GM18519 (cell line): ENCODE measurements around the gene SPATA17.
"Not testable (repeated sequence)": the region's sequence is repeated elsewhere in the genome, so short reads cannot be mapped to it uniquely, and the experiment has no call there.

Experiments
- ATAC-seq: cut with Tn5 transposase; IDR thresholded peaks from one replicate; pipeline ENCODE4 v1.9.1; 2021; ENCODE audit warnings: mild to moderate bottlenecking, moderate library complexity; ENCODE audit not compliant: unreplicated experiment, low FRiP score

SPATA17 gene

DNA sequence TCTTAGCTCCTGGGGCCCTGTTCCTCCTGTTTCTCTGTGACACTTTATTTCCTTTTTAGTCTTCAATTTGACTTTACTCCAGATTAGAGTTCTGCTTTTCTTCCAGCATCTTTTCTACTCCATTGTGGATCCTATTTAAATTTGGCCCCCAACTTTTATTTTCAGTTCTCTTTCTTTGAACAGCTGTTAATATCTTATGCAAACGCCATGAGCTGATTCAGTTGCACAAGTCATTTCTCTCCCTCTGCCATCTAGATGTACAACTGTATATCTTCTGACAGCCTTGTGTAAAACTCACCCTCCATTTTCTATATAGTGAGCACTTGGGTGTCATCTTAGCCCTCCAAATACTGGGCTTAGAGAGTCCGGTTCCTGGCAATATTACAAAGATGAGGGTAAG is 42.2 kb downstream of the SPATA17 start:
- no peak for ATAC-seq

DNA sequence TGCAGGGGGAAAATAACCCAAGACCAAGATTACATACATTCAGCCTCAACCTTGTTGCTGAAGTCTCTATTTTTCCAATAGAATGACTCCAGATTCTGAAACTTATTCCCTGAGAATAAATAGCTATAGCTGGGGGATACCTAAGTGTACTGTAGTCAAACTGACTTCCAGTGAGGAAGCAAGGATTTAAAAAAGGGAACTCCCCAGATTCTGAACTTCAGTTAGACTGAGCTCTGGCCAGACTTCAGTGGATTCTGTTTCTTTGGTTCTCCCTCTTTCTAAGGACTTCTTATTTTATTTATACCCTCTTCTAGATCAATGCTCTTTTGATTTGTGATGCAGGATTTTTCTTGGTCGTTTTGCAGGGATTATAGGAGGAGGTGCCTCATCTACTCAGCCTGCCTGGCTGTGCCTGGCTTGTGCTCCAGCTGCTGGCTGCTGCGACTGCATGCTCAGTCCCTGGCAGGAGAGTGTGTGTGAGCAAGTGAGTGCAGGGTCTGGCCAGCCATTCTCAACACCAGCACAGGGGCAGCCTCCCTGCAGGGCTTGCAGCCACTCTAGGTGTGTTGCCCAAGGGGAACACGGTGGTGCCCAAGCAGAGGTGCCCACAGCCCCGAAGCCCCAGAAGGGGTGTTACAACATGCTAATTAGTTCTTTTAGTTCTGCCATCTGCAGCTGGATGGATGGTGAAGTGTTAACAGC is 43.0 kb downstream of the SPATA17 start:
- ATAC-seq: no peak

DNA sequence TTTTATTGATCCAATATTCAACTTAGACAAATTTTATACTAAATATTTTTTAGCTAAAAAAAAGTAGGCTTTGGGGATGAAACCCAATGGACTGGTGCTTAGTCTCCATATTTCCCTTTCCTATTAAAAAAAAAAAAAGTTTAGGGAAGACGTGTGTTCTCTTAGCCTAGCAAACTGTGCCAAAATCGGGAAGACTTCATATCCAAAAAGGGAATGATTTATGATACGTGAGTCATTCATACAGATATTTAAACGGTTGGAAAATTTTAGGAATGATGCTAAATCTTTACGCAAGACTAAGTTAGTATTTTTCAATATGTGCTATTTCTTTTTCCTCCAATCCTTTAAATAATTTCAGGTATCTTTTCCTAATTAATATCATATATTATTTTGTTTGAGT is 50.7 kb downstream of the SPATA17 start:
- no peak for ATAC-seq

DNA sequence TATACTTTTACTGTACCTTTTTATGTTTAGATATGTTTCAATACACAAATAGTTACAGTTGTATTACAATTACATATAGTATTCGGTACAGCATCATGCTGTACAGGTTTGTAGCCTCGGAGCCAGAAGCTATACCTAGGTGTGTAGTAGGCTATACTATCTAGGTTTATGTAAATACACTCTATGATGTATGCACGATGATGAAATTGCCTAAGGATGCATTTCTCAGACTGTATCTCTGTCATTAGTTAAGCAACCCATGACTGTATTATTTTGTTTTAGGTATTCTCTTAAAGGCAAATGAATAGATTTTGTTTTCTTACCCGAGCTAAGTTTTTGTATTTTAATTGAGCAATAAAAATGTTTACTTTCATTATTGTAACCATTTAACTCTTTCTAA is 56.4 kb downstream of the SPATA17 start:
- no peak for ATAC-seq

DNA sequence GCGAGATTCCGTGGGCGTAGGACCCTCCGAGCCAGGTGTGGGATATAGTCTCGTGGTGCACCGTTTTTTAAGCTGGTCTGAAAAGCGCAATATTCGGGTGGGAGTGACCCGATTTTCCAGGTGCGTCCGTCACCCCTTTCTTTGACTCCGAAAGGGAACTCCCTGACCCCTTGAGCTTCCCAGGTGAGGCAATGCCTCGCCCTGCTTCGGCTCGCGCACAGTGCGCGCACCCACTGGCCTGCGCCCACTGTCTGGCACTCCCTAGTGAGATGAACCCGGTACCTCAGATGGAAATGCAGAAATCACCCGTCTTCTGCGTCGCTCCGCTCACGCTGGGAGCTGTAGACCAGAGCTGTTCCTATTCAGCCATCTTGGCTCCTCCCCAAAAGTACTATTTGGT is 65.0 kb downstream of the SPATA17 start:
- ATAC-seq: not testable (repeated sequence)

DNA sequence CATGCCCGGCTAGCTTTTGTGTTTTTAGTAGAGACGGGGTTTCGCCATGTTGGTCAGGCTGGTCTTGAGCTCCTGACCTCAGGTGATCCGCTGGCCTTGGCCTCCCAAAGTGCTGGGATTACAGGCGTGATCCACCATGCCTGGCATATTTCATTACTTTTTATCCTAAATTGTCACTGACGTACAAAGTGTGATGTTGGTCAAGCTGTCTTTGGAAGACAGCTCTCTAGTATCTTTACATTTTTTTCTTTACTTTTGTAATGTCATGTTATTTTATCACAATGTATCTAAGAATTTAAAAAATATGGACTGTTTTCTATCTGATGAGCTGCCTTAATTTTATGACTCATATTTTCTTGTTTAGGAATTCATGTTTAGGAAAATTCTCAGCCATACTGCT is 72.2 kb downstream of the SPATA17 start:
- ATAC-seq: no peak

DNA sequence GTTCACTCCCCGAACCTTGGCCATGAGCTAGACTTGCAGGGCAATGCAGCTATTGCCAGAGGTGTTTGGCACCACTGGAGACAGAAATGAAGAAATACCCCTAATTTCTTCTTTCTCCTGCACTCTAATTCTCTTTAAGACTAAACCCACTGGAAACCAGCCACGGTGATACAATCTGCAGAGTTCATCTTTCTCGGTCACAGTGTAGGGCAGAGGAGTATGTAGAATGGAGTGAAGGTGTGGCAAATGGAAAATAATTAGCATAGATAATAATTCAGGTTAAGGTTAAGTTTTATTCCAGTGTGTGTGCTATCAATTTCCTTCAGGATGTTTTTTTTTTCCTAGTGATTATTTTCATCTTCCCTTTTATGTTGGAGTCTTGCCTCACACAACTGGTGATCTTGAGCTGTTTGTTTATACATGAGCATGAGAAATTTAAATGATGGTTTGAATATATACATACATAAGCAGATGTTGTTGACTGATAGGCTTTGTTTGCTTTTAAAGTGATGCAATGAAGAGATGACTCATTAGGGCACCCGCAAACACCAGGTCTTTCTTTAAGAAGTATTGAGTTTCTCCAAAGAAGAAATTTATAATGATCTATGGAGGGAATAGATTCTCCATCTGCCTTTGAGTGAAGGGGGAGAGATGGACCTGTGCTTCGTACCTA is 81.9 kb downstream of the SPATA17 start:
- ATAC-seq: no peak

DNA sequence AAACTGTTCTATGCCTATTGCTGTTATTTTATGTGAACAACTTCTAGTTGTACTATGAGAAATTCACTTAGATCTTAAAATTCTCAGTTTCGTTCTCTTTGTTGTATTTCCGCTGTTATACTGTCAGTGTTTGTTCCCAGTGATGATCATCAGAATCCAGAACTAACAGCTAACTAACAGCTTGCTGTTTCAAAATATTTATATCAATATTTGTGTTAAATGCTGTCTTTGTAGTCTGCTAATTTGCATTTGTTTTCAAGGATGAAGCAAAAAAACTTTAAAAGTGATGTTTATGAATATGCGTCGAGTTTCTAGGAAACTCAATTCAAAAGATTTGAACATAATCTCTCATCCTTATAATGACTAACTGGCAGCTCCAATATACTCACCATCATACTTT is 84.5 kb downstream of the SPATA17 start:
- ATAC-seq: no peak

DNA sequence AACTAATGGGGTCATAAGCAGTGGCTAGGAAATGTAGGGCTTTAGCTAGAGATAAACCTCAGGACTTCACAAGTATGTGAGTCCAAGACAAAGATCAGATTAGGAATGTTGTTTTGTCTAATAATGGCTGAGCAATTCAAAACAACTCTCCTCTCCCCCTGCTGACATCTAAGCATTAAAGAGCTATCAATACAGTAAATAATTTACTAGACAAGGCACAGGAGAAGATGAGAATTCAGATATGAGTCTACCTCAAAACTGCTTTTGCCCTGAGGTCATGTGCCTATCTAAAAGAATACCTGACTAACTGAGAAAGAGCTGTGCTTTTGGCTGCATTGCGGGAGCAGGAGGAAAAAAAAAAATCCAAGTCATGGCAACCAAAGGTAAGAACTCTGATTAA is 86.8 kb downstream of the SPATA17 start:
- no peak for ATAC-seq

DNA sequence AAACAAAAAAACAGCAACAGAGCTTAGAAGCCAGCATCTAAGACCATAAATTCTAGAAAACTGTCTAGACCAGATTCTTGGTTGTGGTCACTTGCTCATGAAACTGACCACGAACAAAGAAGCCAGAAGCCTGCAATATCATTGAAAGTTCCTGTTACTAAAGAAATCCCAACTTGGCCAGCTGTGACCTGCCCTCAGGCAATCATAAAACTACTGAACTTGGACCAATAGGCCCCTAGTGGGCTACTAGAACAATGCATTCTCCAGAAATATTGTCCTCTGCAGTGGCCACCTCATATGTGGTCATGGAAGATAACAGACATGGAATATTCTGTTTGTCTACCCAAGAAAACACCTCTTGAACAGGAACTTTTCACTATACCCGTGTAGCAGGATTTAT is 87.7 kb downstream of the SPATA17 start:
- no peak for ATAC-seq

DNA sequence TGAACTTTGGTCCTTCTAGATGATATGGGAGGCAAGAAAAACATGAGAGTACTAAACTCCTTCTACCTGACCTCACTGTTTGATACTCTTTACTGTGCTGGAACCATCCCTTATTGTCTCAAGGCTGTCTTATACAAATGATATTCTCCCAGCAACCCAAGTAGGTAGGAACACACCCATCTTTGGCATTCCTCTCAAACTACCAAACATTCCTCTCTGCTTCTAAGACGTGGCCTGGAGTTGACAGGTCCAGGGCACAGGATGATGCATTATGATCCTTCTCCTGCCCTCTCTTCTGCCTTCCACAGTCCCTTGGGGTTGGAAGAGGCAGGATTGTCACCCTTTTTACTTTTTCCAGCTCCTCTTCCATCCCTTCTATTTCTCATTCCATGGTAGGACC is 90.5 kb downstream of the SPATA17 start:
- no peak for ATAC-seq

DNA sequence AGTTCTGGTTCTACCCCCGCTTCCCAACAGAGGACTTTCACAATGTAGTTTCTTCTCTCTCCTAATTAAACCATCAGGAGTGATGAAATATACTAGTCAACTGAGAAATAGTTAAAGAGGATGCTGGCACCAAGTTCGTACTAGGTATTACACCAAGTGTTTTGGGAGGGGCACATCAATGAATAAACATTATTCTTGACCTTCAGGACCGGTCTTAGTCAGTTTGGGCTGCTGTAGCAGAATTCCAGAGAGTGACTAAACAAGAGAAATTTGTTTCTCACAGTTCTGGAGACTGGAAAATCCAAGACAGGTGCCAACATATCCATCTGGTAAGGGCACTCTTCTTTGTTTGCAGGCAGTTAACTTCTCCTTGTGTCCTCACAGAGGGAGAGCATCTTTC is 103.8 kb downstream of the SPATA17 start:
- ATAC-seq: no peak

DNA sequence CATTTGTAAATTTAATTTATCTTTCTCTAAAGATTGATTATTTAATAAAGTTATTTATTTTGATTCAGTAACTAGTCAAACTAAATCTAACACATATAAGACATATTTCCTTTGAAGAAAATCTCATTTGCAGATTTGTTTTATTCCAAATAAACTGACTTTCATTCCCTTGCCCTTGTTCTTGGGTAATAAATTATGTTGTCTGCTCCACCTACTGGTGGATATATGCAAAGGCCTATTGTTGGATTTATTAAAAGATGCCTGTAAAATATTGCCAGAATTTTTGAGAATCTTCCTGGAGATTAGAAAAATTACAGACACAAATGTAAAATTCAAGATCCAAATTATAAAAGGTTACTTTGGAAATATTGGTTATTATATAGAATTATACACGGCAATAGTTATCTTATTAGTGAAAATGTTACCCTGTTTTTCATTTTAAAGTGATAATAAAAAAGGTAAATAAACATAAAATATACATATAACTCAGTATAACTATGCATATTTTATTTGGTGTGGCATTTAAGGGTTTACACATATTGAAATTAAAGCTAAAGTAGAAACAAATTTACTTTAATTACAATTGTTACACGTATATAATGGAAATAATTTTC is 116.1 kb downstream of the SPATA17 start:
- ATAC-seq: no peak

DNA sequence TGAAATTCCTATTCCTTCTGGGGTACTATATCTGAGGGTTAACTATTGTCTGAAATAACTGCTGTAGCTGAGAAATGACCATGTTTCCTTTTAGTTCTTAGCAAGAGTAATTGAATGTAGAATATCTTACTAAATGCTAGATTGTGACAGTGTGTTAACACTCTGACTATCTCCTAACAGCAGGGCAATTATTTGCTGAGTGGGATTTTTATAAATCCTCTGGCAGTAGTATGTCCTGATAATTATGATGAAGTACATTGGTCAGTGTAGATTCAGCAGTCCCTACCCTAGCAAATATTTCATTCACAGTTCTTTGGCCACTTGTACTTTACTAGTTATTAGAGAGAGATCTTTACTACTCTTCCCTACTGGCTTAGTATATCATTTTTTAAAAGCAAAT is 138.6 kb downstream of the SPATA17 start:
- ATAC-seq: no peak

DNA sequence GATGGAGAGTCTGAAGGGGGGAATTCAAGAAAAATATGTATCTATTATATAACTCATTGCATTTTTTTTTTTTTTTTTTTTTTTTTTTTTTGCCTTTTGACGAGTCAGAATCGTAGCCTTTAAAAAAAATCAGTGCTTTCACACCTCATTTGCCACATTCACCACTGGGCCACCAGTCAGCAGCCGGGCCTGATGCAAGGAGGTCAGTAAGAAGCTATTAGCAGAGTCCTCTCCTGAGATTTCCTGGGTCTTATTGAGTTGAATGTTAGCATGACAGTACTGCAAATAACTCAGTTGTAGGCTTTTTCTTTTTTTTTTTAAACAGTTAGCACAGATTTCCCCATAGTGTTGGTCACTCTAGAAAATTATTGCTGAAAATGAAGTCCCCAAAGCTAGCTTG is 139.8 kb downstream of the SPATA17 start:
- no peak for ATAC-seq

DNA sequence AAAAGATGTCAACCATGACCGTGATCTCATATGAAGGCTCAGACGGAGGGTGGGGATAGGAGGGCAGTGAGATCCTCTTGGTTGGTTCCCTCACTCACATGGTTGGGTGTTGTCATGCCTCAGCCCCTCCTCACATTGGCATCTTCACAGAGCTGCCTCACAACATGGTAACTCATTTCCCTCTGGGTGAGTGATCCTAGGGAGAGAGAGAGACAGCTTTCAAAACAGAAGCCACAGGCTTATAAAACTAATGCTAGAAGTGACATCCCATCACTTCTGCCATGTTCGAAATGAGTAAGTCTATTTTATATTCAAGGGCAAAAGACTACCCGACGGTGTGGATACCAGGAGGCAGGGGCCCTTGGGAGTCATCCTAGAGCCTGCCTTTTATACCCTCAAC is 145.5 kb downstream of the SPATA17 start:
- no peak for ATAC-seq

DNA sequence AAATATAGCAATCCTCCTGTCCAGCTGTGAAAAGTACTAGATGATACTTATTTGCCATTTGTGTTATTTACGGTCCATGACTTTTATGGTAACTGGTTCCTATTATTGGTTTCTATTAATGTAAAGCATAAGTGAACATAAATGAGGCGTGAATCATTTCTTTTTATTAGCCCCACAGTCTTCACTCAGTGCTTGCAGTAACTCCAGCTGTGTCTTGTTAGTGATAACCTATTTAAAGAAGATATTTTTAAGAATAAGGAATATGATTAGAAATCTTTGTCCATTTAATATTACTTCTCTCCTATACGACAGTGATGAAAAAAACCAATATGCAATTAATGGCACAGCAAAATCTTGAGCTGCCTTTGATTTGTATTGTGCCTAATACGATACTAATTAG is 149.9 kb downstream of the SPATA17 start:
- no peak for ATAC-seq

DNA sequence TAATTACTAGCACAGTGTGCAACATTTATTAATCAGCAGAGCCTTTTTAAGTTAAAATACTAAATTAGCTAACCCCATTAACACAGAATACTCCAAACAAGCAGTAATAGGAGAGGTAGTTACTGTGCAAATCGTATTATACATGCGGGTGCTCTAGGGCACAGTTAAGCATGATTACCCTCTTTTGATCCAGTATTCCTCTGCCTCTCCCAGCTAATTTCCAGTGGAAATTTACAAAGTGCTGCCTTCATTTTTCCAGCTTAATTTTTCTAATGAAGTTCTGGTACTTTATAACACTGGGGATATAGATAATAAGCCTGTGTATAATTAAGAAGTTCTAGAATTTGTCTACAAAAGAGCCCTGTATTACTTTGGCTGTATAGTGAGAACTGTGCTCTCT is 159.9 kb downstream of the SPATA17 start:
- ATAC-seq: no peak

DNA sequence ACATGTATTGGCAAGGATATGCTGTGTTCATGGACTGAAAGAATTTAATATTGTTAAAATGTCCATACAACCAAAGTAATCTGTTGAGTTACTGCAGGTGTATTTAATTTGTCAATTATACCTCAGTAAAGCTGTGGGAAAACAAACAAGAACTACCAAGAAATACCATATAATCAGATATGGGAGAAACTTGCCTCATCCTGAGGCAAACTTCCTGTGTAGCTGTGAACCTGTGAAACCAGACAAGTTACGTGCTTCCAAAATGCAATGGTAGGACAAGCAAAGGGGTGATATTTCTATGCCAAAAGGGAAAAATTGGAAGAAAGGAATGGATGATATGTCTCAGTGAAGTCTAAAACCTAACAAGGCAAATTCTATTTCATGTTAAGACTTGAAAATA is 174.6 kb downstream of the SPATA17 start:
- ATAC-seq: no peak

DNA sequence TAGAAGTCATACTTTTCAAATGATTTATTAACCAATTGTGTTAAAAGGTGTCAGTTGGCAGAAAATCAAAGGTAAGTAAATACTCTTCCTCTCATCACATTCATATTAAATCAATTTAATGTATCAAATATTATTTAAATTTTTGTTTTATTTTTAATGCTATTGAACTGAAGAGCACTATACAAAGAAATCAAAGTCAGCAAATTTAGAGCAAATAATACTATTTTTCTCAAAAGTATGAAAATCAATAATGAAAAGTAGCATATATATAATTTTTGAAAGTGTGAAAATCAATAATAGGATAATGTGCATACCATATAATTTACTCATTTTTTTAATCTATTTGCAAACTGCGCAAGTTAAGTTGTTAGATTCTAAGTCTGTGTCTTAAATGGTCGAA is 181.0 kb downstream of the SPATA17 start:
- ATAC-seq: no peak

DNA sequence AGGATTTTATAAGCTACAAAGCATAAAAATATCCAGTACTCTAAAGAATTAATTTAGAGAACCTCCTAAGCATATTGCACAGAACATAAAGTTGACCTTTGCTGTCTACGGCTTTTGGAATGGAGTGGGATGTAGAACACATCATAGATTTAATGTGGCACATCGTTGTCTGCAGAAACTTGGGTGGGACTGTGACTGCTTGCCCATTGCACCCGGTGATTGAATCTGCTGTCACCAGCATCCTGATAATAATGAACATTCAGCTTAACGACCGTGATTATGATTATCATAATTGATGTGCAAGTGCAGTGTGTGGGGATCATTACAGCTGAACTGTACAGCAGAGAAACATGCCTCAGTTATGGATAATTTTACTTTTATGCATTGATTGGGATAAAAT is 181.9 kb downstream of the SPATA17 start:
- no peak for ATAC-seq

DNA sequence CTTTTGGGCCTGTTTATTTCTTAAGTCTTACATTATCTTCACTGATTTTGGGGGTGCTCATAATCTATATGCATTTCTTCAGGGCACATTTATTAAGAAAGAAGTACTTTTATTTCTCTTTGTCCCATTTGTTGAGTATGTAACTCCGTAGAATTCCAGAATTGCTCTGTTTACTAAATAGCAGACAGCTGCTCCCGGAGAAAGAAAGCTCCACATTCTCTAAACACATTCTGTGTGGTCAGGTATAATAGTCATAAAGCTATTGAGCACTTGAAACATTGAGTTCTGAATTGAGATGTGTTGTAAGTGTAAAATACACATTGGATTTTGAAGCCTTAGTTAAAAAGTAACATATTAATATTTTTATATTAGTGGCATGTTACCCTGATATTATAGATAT is 206.5 kb downstream of the SPATA17 start:
- ATAC-seq: no peak
